Measurements from ENCODE around the gene PLPP4.

The PLPP4 gene

DNA sequence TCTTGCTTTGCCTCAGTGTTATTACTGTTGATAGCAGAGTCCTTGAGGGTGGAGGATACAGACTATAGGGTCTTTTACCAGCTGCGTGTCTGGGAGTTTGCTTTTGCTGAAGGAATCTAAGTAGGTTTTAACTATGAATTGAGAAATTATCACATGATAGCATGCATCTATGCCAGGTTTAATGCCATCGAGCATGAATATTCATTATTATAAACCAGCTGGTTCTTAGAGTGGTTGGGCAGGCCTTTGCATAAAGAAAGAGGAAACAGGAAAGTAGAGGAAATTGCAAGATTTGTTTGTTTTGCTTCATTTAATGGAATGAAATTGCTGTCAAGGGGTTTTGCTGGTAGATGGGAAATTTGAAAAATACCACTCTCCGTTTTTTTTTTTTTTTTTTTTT is 70.7 kb downstream of the PLPP4 start:
- no peak for DNase-seq

DNA sequence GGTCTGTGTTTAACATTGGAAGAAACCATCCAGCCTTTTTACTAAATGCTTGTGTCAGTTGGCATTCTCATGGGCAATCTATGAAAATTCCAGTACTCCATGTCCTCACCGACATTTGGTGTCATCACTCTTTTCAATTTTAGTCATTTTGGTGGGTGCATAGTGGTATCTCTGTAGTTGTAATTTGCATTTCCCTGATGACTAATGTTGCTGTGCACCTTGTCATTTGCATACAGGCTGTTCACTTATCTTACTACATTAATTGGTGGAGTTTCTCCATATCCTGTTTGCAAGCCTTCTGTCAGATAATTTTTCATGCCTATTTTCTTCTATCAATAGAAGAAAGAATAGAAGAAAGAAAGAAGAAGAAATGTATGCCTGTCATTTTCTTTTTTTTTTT is 73.7 kb downstream of the PLPP4 start:
- no peak for DNase-seq

- DNase-seq, result no peak
These were observed 81.1 kb downstream of the PLPP4 start for GRCh38 chr10:120538091-120538490.

- DNase-seq, result no peak
These were observed 82.0 kb downstream of the PLPP4 start for GRCh38 chr10:120539076-120539475.

- no peak for DNase-seq
These were observed 83.5 kb downstream of the PLPP4 start for GRCh38 chr10:120540486-120540885.

DNA sequence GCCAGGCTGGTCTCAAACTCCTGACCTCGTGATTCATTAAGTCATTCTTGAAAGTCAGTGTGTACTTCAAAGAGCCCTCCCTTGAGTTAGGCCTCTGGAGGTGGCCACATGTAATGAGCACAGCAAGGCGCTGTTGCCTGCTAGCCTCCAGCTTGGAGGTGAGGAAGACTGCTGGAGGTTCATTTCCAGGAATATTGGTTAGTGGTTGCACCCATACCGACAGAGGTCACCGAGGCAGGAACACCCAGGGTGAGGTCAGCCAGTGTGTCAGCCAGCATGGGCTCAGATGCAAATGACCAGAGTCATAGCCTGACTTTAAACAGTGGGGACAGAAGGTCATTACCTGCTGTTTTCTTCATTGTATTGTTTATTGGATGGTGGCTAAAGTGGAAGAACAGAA is 85.0 kb downstream of the PLPP4 start:
- DNase-seq, result no peak

- DNase-seq, result no peak
These were observed 85.6 kb downstream of the PLPP4 start for GRCh38 chr10:120542591-120542990.

GRCh38 chr10:120543291-120543690 is 86.3 kb downstream of the PLPP4 start:
- no peak for DNase-seq

GRCh38 chr10:120548210-120548609 is 91.2 kb downstream of the PLPP4 start:
- no peak for DNase-seq

DNA sequence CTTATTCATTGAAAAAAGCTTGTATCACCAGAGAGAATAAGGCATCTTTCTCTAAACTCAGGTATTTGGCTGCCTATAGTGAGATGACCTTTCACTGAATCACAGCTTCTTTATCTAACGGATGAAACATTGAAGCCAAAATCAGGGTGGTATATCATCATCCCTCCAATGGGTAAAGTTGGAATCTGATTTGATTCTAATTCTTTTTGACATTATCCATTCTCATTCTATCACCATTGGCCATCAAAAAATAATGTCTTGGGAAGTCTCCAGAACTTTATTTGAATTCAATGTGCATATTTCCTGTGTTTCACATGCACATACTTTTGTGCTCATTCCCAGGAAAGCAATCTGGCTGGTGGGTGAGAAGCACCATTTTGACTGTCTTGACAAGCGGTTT is 95.2 kb downstream of the PLPP4 start:
- DNase-seq, result no peak

- no peak for DNase-seq
These were observed 96.9 kb downstream of the PLPP4 start for GRCh38 chr10:120553911-120554310.

GRCh38 chr10:120555436-120555835 is 98.4 kb downstream of the PLPP4 start:
- DNase-seq, result no peak

DNA sequence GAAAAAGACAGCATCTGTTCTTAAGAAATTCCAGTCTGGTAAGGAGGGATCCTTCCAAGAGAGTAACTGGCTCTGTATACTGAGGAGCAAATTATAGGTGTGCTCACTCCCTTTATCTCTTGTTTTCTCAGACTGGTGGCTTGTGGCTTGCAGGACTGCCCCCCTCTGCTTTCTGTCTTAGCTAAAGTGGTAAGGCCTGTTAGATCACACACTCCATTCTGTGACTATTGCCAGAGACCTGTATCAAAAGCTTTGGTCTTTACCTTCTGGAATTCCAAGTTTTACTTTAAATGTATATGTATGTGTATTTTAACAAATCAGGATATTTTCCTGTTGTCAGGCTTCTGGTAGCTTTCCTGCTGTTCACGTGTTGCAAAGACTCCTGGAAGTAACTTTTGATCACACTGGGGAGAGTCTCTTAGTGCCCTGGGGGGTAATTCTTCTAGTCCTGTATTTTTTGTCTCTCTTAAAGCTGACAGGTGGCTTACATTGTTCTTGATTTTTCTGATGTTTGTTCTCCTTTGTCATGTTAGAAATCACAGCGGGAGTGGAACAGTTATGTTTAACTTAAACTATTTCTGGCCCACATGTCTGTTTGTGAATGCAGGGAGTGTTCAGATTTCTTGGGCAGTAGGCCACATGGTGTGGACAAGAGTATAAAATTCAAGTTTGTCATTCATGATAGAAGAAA is 99.0 kb downstream of the PLPP4 start:
- DNase-seq, result no peak

DNA sequence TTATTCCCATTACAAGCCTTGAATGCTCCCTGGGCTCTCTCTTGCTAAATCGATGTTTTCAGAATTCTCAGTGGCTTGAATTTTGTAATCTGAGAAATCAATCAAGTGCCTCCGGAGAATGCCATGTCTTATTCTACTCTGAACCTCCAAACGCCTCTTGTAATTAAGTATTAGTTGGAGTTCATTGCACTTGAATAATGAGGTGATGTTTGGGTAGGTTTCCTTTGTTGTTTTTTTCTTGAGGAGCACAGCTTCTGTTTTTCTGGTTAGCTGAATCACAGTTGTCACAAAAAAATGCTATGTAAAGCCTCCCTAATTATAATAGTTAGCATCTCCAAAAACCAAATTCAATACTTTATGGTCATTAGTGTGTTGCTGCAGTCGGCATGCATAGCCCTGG is 100.3 kb downstream of the PLPP4 start:
- DNase-seq, result no peak

DNA sequence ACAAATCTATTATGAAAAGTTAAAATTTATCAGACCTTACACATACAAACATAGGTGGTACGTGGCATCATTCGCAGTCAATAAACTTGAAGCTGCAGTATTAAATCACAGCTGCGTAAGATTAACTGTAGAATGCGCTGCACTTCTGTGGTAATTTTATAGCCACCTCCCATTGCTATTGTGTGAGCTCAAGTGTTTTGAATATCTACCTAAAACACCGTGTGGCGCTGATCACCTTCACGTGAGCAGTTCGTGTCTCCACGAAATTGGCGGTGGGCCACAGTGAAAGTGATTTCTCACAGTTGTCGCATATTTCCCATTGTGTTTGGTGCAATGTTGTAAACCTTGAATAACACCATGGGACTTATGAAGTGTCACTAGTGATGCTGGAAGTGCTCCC is 102.8 kb downstream of the PLPP4 start:
- DNase-seq, result no peak

- no peak for DNase-seq
These were observed 105.9 kb downstream of the PLPP4 start for GRCh38 chr10:120562956-120563355.

- no peak for DNase-seq
These were observed 113.4 kb downstream of the PLPP4 start for GRCh38 chr10:120570418-120570817.

- no peak for DNase-seq
These were observed 114.2 kb downstream of the PLPP4 start for GRCh38 chr10:120571266-120571665.

DNA sequence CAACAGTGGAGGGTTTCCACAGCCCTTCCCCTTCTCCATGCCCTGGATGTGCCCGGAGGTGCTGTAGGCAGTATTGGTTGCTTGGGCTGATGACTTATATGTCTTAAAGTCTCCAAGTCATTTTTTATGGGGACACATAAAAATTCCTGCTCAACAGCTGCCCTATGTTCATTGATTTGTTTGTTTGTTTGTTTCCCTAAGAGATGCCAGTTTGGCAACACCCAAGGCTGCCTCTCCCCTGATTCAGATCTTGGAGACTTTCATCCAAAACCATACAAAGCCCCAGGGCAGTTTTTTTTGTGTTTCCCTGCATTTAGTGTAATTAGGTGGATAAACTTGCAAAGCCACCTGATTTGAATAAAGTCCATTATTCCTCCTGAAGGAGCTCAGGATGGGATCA is 115.3 kb downstream of the PLPP4 start:
- DNase-seq, result no peak

DNA sequence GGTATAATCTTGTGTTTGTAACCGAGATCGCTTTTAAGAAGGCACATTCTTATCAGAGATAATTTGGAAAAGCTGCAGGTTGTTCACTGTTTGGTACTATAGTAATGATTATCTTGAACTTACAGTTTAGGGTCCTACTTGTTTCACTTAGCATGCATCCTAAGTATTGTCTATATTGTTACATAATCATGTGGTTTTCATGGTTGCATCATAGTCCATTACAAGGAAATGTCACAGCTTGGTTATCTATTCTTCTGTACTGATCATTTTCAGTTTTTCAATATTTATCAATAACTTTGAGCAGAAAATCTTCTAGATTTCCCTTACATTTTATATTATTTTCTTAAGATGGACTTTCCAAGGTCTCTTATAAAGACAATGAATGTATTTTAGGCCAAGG is 116.3 kb downstream of the PLPP4 start:
- peak; percentile 38 for DNase-seq

DNA sequence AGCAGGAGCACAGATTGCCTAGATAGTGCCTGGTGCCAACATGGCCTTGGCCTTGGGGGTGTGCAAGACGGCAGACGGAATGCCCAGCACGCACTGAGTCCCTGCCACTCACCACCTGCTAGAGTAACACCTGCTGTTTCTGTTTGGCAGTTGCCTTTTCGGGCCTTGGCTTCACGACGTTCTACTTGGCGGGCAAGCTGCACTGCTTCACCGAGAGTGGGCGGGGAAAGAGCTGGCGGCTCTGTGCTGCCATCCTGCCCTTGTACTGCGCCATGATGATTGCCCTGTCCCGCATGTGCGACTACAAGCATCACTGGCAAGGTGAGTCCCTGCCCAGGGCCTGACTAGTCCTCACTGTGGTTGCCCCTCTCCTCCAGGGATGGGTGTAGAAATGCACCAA is 118.0 kb downstream of the PLPP4 start:
- no peak for DNase-seq

GRCh38 chr10:120575411-120575810 is 118.4 kb downstream of the PLPP4 start:
- DNase-seq, result no peak

GRCh38 chr10:120578134-120578533 is 121.1 kb downstream of the PLPP4 start:
- DNase-seq, result no peak

DNA sequence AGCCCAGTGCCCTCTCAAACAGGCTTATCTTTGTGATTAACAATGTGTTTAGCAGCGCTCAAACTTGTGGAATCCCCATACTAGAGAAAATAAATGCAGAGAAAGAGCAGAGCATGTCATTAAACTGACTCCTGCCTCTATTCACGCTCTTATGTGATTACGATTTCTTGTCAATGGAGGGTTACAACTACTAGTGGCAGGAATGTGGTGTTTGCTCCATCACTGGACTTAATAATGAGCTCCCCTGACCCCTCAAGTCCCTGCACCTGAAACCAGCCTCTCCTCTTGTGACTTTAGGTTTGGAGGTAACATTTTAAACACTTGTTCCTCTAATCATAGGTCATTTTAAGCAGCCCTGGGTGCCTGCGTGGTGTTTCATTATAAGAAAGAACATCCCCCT is 121.9 kb downstream of the PLPP4 start:
- DNase-seq, result no peak

Data from hematopoietic multipotent progenitor cell treated with erythropoietin and hydrocortisone succinate and interleukin-3 and kit ligand, for 6 days (in vitro differentiated cells).